SK-N-MC (cell line): ENCODE results near the gene MIR17HG.

Source experiments
- DNase-seq: peaks from one replicate; pipeline ENCODE4 v3.0.0-alpha.2; 2011; ENCODE audit warnings: low read depth, low spot score
- H3K27ac ChIP-seq: fragments of 200-600 bp; sonication (generic); 2 replicates; pipeline ENCODE4 v1.5.1; 2016; ENCODE audit warnings: mixed run types
- H3K36me3 ChIP-seq: fragments of 200-600 bp; sonication (generic); 2 replicates; pipeline ENCODE4 v1.6.1; 2017; ENCODE audit warnings: antibody characterized with exemption, low read length, mixed read lengths; ENCODE audit not compliant: insufficient read depth
- H3K4me3 ChIP-seq: fragments of 200-600 bp; sonication (generic); 2 replicates; pipeline ENCODE4 v1.5.1; 2016
- H3K9ac ChIP-seq: fragments of 200-600 bp; sonication (generic); 2 replicates; pipeline ENCODE4 v1.8.0; 2017; ENCODE audit warnings: mixed run types, mixed read lengths; ENCODE audit not compliant: insufficient read length
- H3K9me3 ChIP-seq: fragments of 200-600 bp; sonication (generic); 2 replicates; pipeline ENCODE4 v1.6.1; 2017; ENCODE audit warnings: low read depth, mild to moderate bottlenecking, antibody characterized with exemption, low read length, moderate library complexity, mixed read lengths
- EZH2 ChIP-seq: fragments of 200-600 bp; sonication (generic); IDR thresholded peaks from one replicate; pipeline ENCODE4 v1.6.1; 2017; ENCODE audit warnings: antibody characterized with exemption
- FOXP2 ChIP-seq: optimal IDR thresholded peaks from 2 replicates; pipeline ENCODE3; 2011; ENCODE audit warnings: mild to moderate bottlenecking, moderate library complexity; ENCODE audit not compliant: insufficient read depth; ENCODE audit errors: extremely low read length, control extremely low read depth
- POLR2AphosphoS5 ChIP-seq: IDR thresholded peaks from 2 replicates; pipeline ENCODE4 v1.6.1; 2012; ENCODE audit warnings: mild to moderate bottlenecking, low read depth, low read length, borderline replicate concordance

MIR17HG gene

DNA sequence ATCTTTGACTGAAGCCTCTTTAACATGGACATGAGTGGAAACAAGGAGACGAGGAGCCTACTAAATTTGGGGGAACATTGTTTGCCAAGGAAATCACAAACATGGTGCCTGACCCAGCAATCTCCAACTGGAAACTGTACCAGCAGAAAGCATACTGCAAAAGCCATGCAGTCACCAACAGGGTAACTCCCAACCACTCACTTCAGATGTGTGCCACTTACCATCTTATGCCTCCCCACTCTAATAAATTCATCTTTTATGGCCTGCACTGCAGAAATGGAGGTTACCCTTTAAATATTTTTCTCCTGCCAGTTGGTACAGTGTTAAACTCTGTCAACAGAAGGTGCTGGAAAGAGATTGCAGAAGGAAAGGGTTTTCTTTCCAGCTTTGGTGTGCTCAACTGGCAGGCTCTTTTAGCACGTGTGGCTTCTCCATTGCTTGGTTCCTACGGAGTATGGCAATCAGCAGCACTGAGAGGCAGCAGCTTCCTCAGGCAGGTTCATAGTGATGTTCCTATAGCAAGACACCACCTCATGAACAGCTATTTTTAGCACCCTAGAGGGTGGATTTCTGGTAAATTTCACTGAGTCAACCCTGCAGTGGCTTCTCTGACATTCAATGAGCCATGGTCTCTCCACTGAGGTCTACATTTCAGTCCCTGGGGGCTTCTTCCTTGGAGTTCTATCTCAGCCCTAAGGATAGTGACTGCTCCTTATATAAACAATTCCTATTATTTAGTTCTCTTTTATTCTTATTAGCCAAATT, 21.4 kb downstream of the MIR17HG start:
- Histone ChIP-seq H3K27ac (peak overlapping the region; percentile 85), H3K4me3 (no peak overlapping the region), H3K9me3 (no peaks in the 10 kb centered on the region), H3K36me3 (peaks cover 3% of the 10 kb centered on the region; the same call in 1 of the 2 replicates), H3K9ac (no peak overlapping the region)
- no peak for DNase-seq
- TF ChIP-seq FOXP2 (no peak), EZH2 (no peak), POLR2AphosphoS5 (no peak)

- H3K36me3 ChIP-seq = 0 out of 2 replicates have a peak, but pooled peaks cover 3% of the 10 kb centered on the region
- H3K4me3 ChIP-seq = peak overlapping the region; percentile 42; the same call in 1 of the 2 replicates
- no peak for DNase-seq
- H3K27ac ChIP-seq = peak overlapping the region; percentile 85
- H3K9ac ChIP-seq = no peak overlapping the region
- H3K9me3 ChIP-seq = no peaks in the 10 kb centered on the region
- no peak for TF ChIP-seq FOXP2
- no peak for TF ChIP-seq POLR2AphosphoS5
- TF ChIP-seq EZH2 = no peak
Measured at GRCh38 chr13:91369441-91369831, 21.9 kb downstream of the MIR17HG start.

- Histone ChIP-seq H3K9me3 (no peaks in the 10 kb centered on the region), H3K27ac (peak overlapping the region; percentile 85; the same call in 1 of the 2 replicates), H3K36me3 (no peaks in the 10 kb centered on the region), H3K9ac (no peak overlapping the region), H3K4me3 (peak overlapping the region; percentile 42; the same call in 1 of the 2 replicates)
- TF ChIP-seq POLR2AphosphoS5 (no peak), FOXP2 (no peak), EZH2 (no peak)
- no peak for DNase-seq
Measured at GRCh38 chr13:91370501-91370900, 23.0 kb downstream of the MIR17HG start.

DNA sequence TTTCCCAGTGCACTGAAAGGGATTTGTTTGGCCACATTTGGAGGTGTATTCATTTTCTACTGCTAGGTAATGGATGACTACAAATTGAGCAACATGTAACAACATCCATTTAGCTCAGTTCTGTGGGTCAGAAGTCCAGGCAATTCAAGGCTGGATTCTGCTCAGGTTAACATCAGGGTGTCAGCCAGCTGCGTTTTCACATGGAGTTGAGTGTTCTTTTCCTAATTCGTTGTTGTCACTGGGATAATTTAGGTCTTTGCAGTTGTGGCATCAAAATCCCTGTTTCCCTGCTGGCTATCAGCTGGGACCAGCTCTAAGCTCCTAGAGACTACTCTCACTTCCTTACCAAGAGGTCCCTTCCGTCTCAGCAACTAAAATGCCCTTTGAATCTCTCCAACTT, 25.4 kb downstream of the MIR17HG start:
- Histone ChIP-seq H3K4me3 (no peak overlapping the region), H3K36me3 (no peaks in the 10 kb centered on the region), H3K9ac (no peak overlapping the region), H3K9me3 (no peaks in the 10 kb centered on the region), H3K27ac (no peak overlapping the region)
- no peak for DNase-seq
- TF ChIP-seq FOXP2 (no peak), EZH2 (no peak), POLR2AphosphoS5 (no peak)

GRCh38 chr13:91375116-91375729, 27.7 kb downstream of the MIR17HG start:
- H3K9ac ChIP-seq = no peak overlapping the region
- TF ChIP-seq EZH2 (no peak), POLR2AphosphoS5 (no peak), FOXP2 (no peak)
- no peak overlapping the region for H3K4me3 ChIP-seq
- no peaks in the 10 kb centered on the region for H3K36me3 ChIP-seq
- no peaks in the 10 kb centered on the region for H3K9me3 ChIP-seq
- DNase-seq = no peak
- no peak overlapping the region for H3K27ac ChIP-seq

GRCh38 chr13:91381371-91381770, 33.9 kb downstream of the MIR17HG start:
- H3K9ac ChIP-seq = no peak overlapping the region
- no peaks in the 10 kb centered on the region for H3K36me3 ChIP-seq

GRCh38 chr13:91383836-91384235, 36.3 kb downstream of the MIR17HG start:
- no peak overlapping the region for H3K4me3 ChIP-seq
- DNase-seq = no peak
- TF ChIP-seq EZH2 (no peak), FOXP2 (no peak), POLR2AphosphoS5 (no peak)
- H3K9ac ChIP-seq = no peak overlapping the region
- no peaks in the 10 kb centered on the region for H3K9me3 ChIP-seq
- H3K36me3 ChIP-seq = no peaks in the 10 kb centered on the region
- no peak overlapping the region for H3K27ac ChIP-seq

More at GRCh38 chr13:91381371-91381770, 33.9 kb downstream of the MIR17HG start:
- TF ChIP-seq FOXP2 (no peak), EZH2 (no peak), POLR2AphosphoS5 (no peak)
- Histone ChIP-seq H3K27ac (no peak overlapping the region), H3K4me3 (no peak overlapping the region), H3K9me3 (no peaks in the 10 kb centered on the region)
- DNase-seq = no peak

- DNase-seq = no peak
- H3K36me3 ChIP-seq = no peaks in the 10 kb centered on the region
- no peak for TF ChIP-seq POLR2AphosphoS5
- TF ChIP-seq EZH2 = no peak
- TF ChIP-seq FOXP2 = no peak
- no peaks in the 10 kb centered on the region for H3K9me3 ChIP-seq
- H3K27ac ChIP-seq = no peak overlapping the region
- H3K4me3 ChIP-seq = no peak overlapping the region
- no peak overlapping the region for H3K9ac ChIP-seq
Measured at GRCh38 chr13:91384896-91385295, 37.4 kb downstream of the MIR17HG start.

GRCh38 chr13:91389186-91389585, 41.7 kb downstream of the MIR17HG start:
- DNase-seq = no peak
- Histone ChIP-seq H3K27ac (no peak overlapping the region), H3K4me3 (no peak overlapping the region), H3K9ac (no peak overlapping the region), H3K36me3 (no peaks in the 10 kb centered on the region), H3K9me3 (no peaks in the 10 kb centered on the region)
- TF ChIP-seq POLR2AphosphoS5 (no peak), EZH2 (no peak), FOXP2 (no peak)
